ENCODE data around the gene SLC24A5.

GRCh38 chr15:48153526-48153925 lies 32.7 kb downstream of the SLC24A5 start:
- TF ChIP-seq CTCF (IDR thresholded peaks at IDR 0.05 in 2 of 3, conservative IDR thresholded peaks at IDR 0.05 in 1 of 3; ENCODE audit: control insufficient read depth in 2 of 3, extremely low read depth in 1 of 3, insufficient read depth in 1 of 3, low read depth in 3 of 3, low read length in 3 of 3), result no peak
- no peak for TF ChIP-seq PAX5 (IDR thresholded peaks at IDR 0.05; ENCODE audit: borderline replicate concordance, low read depth, low read length)
- TF ChIP-seq RAD21 (IDR thresholded peaks at IDR 0.05; ENCODE audit: insufficient read depth, low read depth, low read length), result no peak
- TF ChIP-seq FOXM1 (IDR thresholded peaks at IDR 0.05; ENCODE audit: low read depth, low read length), result no peak
- no peak for TF ChIP-seq SP1 (IDR thresholded peaks at IDR 0.05; ENCODE audit: low read depth, low read length)

Measured in GM12878 (cell line).